HG03439 (cell line): ENCODE results near the gene APCDD1L.

Source experiments
- ATAC-seq: cut with Tn5 transposase; IDR thresholded peaks from one replicate; pipeline ENCODE4 v1.9.1; 2021; ENCODE audit warnings: mild to moderate bottlenecking, moderate library complexity; ENCODE audit not compliant: unreplicated experiment

The APCDD1L gene

DNA sequence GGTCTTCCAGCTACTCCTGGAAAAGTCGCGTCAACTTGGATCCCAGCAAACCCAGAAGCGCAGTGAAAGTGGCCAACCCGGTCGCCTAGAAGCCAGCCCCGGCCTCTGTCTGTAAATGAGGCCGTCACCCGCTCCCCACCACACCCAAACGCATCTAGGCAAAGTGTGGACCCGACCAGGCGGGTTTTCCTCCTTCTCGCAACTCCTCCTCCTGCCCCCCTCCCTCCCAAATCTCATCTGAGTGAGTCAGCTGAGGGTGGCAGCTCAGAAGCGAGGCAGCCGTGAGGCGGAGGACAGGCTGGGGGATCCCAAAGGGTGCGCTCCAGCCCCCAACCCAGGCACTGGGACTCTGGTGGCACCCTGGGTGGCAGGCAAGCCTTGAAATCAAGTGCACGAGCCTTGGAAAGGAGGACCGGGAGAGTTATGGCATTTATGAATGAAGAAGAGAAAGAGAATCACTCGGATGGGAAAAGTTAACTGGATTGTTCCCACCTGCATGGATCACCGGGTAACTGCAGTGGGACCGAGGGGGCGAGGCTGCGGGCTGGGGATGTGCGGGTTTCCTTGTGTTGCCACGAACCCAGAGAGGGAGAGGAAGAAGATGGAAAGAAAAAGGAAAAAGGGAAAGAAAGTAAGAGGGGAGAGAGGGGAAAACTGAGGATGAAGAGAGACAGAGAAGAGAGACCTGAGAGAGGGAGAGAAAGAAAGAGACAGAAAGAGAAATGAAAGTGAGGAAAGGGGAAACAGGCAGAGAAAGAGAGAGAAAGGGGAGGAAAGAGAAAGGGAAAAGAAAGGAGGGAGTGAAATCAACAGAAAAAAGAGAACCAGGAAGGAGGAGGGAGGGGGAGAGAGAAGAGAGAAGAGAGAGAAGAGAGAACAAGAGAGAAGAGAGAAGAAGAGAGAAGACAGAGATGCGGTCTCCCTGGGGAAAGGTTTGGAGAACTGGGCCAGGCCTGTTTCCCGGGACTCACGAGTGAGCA lies at the start of gene APCDD1L:
APCDD1L (minus strand) TSS at position 167 of the 980 bp plus-strand sequence. CDS start 692 bp downstream, outside the sequence.
- ATAC-seq, result no peak

DNA sequence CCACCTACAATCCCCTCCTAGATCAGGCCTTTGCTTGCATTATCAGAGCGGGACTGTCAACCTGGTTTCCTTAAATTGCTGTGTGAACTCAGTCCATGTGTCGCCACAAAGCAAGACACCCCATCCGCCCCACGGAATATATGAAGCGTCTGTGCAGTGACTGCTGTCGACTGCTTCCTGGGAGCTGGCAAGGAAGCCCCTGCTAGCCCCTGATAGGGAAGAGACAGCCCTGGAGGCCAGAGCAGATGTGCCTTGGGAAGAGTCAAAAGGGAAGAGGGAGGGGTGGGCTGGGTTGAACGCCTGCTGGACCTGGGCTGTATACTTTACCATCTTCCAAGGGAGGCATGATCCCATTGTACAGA lies 44.1 kb upstream of the APCDD1L start:
- ATAC-seq, result no peak

DNA sequence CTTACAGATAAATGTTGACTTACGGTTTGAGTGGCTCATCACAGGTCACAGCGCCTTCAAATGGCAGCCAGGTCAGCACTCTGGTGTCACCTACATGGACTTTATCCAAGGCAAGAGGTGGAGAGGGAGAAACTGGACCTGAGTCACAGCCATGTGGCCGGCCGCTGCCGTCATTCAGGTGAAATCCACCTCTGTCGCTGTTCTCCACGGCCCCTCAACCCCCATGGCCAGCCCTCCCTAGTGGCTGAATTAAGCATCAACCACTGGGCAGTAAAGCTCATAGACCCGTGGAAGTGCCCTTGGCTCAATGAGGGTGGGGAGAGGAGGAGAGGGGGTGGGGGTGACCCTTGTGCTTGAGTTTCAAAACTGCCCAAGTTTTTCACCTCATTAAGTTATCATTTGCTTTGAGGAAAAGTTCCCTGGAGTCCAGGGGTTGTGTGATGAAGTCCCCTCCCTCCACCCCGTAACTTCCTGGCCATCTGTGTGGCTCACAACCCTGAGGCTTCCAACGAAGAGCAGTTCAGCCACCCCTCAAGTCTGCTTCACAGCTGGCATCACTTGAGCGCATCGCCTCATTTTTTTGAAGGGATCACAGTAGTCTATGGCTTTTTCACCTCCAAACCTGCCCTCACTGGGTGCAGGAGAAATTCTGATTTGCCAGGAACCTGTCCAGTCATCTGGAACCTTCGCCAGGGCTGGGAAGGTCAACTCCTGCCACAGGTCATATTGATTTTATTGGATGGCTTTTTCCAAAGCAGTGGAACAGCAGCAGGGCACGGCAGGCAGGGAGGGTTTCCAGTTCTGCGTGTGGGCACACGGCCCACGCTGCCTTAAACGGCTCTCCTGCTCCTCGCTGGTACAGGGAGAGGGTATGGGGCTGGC lies 43.5 kb upstream of the APCDD1L start:
- ATAC-seq, result no peak

DNA sequence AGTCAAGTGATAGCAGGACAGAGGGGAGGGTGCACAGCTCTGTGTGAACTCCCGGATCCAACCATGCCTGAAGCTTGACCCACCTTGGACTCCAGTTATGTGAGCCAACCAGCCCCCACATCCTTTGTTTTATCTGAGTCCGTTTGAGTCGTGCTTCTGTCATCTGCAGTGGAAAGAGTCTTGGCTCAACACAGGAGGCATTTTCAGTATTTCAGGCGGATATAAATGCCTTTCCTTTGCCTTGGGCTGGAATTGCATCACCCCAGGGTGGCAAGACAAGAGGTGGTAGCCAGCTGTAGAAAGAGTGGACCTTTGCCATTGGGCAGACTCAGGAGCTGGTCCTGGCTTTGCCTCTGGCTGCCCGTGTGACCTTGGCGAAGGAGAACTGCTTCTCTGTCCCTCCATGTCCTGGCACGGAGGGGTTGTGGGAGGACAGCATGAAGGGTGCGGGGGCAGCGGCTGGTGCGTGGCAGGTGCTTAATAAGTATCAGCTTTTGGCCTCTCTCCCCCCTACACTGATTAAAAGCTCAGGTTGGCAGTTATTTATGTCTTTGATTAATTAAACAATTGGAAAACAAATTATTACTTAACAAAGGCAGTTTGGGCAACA lies 42.6 kb upstream of the APCDD1L start:
- no peak for ATAC-seq

DNA sequence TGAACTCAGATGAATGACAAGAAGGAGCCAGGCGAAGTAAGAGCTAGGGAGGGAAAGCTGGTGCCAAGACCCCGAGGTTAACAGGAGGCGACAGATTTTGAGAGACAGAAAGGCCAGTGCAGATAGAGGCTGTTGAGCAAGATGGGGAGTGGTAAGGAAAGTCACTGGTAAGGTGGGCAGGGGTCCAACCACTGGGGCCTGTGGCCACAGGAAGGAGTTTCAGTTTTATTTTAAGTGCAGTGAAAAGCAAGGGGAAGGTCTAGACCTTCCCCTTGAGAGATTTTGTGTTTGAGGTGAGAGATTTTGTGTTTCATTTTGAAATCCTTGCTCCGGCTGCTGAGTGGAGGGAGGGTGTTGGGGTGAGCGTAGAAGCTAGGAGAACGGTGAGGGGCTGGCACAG lies 41.8 kb upstream of the APCDD1L start:
- no peak for ATAC-seq

DNA sequence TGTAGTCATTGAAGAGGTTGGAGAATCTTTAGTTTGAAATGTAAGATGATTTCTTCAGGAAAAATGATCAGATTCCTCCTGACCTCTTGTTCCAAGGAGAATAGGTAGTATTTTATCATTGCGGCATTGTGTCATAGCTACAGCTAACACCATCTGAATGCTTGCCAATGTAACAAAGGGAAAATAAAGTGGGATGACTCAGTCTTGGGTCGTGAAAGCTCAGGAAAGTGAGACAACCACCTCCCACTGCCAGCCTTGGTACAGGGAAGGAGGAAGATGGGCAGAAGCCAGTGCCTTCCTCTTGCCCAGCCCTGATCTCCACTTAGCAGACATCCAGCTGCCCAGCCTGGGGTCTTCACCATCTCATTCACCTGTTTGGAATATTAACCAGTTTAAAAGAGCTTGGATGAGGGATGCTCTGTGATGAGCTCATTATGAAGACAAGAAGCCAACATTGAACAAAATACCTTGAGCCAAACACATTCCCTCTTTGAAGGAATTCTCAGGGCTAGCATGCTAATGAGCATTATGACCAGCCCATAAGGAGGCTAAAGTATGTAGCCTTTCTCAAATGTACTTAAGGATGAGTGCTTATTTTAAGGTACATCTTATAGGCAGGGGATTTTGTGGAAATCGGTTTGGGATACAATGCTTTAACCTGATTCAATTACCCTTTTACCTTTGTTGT lies 40.0 kb upstream of the APCDD1L start:
- no peak for ATAC-seq

DNA sequence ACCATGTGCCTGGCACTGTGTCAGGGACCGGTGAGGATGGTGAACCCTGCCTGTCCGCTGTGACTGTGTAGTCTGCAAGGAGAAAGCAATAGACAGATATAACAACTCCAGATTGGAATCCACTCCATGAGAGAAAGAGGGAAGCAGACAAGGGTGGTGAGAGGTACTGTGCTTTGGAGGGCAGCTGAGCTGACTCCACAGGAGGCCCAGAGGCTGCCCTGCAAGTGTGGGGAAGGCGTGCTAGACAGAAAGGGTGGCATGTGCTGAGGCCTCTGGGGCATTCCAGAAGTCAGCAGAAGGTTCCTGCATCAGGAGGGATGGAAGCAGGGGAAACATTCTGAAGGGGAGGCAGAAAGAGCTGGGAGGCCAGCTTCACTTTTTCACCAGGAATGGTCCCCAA lies 39.3 kb upstream of the APCDD1L start:
- no peak for ATAC-seq

DNA sequence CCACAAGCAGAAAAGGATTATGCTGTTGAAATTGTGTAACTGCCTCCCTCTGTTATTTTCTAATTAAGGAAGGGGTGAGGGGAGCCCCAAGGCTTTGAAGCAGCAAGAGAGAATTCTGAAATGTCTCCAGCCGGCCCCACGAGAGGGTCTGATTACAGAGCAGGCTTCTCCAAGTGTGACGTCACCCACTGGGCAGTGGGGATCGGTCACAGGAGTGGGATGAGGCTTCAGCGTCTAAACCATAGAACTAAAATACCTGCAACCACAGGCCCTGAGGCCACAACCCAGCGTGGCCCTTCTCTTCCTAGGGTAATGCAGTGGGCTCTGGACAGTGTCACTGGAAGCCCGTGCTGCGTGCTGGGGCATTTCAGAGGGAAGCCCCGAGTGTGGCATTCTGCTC lies 38.6 kb upstream of the APCDD1L start:
- ATAC-seq, result no peak

DNA sequence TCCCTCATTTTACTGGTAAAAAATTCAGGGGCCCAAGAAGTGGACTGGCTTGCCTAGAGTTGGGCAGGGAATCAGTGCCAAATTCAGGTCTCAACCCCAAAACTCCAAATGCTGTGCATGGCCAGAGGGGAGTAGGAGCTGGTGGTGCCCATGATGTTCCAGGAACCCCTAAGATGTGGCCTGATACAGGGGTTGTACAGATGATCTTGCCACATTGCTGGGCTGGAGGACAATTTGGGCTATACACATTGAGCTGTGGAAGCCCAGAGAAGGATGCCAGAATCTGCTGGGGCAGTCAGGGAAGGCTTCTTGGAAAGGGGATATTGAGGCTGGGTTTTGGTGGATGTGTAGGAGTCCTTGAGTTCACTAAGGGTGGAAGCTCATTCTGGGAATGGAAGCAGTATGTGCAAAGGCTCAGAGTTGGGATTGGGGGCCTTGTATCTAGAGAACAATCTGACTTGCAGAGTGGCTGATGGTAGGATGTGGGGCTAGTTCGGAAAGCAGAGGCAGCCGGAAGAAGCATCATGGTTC lies 38.0 kb upstream of the APCDD1L start:
- ATAC-seq, result no peak

DNA sequence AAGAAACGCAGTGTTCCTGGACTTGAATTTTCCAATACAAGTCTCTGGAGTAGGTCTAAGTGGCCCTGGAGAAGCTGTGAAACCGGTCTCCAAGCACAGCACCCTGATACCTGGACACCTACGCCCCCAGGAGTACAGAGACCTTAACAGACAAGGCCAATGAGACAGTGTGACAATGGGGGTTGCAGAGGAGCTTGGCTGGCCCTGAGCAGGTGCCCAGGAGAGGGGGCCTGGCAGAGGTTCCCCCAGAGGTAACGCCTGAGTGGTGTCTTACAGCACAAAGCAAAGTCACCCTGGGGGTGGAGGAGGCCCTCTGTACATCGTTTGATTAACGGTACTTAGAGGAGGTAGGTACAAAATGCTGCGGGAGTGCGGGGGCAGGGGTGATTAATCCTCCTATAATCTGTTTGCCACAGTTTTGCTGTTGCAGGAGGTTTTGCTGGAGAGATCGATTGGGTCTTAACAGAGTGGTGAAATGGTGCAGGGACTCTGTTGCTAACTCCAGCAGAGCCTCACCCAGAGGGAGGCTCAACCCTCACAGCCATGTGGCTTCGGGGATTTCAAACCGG lies 37.3 kb upstream of the APCDD1L start:
- ATAC-seq, result no peak

DNA sequence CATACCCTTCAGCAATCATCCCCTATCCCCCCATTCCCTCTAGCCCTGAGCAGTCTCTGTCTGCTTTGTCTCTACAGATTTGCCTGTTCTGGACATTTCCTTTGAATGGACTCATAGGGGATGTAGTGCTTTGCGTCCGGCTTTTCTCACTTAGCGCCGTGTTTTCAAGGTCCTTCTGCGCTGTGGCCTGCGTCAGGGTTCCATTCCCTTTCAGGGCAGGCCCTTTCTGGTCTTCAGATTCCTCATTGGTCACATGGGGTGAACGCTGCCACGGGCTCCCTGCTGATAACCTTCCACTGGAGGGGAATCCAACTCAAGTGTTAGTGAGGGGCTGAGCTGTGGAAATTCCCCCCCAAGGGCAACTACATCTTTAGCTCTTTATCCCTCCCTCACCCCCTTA lies 36.4 kb upstream of the APCDD1L start:
- no peak for ATAC-seq

DNA sequence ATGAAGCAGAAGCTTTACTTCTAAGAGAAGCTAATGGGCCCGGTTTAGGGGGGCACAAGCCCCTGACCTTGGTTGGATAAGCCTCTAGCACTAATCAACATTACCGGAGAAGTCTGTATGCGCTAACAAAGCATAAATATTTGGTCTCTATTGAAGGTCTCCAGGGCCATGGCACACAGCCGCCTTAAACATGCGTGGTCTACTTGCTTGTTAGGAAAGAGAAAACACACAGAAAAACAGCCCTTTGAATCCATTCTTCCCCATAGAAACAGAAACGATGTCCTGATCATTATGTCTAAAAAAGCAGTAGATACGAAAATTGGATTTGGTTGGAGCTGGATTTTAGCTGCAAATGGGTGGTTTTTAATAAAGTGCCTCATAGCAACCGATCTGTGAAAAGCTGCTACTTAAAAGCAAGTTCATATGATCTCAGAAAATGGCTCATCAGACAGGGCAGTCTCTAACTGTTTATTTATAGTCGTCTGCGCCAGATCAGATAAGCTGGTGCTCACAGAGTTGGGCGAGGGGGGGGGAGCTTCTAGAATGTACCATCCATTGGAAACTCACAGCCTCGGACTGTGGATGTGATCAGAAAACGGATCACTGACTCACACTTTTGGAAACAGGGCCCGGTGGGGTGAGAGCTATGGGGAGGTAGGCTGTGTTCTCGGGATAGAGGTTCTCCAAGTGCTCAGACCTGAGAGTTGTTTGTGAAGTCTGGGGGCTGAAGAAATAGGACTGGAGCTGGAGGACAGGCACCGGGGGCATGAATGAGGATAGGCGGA lies 35.3 kb upstream of the APCDD1L start:
- no peak for ATAC-seq

DNA sequence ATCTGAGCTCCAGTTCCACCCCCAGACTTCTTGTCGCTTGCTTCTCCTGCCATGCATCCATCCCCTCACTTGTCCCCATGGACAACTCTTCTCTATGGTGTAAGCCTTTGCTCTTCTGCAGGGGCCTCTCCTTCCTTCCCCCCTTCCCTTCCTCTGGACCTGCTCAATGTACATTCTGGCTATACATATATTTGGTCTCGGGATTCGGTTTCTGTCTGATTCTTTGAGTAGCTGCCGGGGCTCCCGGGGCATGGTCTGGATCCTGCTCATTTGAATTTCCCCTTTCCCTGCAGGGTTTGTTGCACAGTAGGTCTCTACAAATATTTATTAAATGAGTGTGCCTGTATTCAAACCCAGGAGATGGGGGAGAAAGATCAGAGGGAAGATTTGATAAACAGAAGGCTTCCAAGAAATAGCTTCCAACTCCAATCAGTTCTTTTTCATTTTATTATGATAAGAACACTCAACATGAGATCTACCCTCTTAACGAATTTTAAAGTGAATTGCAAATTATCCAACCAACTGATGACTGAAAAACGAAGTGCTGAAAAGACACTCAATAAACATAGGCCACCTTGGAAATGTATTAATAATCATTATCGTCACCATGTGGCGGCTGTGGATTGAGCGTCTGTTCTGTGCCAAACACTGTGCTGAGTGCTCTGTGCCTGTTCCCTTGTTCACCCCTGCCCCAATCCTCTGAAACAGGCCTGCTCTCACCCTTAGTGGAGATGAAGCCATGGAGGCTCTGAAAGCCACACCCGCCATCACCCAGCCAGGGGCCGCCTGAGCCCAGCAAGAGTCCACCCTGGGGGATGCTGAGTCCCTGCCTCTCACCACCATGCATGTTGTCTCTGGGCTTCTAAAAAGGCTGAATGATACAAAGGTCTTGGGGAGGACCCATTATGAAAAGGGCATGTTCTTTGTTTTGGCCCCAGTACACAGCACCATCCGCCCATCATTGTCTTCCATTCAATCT lies 34.3 kb upstream of the APCDD1L start:
- no peak for ATAC-seq

DNA sequence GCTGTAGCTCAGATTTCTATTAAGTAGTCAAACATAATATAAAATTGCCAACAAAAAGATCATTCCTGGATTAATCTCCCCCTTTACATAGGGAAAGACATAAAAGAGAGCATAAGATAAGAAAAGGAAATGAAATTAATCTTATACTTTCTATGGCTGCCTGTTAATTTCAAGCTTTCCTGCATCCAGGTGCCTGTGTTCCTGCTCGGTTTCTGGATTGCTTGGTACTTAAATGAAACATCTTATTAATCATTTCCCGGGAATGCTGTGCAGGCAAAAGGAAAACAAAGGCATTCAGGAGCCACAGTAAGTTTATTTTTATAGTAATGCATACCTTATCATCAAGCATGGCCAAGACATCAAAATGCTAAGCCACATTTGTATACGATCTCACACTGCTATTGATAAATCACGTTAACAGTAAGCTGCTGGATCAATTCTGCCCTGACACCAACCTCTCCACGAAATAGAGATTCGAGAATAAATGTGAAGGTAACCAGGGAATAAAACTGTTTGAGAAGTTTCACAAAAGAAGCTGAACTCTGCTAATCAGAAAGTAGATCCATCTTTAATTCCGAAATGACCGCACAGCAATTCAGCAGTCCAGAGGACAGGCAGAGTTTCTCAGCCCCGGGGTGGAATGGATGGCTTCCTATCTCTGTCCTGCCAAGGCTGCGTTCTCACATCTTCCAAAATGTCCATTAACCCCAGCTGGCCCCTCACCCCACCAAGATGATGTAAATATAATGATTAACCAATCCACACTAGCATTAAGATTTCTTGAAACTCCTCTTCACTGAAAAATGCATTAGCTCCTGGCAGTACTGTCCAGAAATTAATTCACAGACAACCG lies 32.6 kb upstream of the APCDD1L start:
- ATAC-seq, result no peak

DNA sequence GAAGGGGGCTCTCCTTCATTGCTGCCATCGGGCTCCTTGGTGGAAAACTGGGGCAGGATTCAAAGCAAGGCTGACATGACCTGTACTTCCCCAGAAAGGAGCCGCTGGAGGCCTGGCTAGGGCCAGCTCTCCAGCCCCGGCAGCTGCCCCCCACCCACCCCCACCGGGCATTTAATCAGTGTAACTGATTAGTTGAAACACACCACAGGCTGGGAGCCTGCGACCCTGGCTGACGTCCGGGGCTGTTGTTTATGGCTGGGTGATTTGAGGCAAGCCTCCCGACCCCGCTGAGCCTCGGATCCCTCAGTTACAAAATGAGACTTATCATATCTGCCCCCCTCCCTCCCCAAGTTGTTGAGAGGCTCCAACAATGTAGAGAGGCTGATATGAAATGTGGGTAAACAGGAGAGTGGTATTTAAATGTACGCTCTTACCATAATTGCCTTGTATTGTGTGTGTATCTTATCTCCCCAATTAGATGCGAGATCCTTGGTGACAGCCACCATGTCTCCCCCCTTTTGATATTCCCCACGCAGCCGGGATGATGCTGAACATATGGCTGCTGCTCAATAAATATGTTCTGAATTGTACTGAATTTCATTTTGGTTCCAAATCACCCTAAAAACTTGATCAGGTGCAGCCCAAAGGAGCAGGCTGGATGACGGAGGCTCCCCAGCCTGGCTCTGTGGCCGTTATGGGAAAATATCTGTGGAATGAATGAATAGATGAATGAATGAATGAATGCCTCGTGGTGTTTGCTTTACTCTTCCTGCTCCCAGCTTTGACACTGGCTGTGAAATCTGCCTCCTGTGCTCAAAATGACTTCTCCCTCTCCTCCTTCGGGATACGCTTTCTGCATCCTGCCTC lies 31.8 kb upstream of the APCDD1L start:
- ATAC-seq, result no peak

DNA sequence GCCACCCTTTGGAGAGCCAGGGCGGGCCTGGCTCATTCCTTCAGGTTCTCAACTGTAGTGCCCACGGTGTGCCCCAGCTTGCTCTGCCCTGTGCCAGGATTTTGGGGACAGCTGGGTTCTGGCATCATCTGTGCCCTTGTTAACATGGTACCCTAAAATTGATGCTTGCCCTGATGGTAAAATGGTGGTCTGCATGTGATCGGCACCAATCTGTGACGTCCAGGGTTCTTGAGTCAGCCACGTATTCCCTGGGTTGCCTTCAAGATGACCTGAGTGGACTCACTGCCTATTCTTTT lies 31.2 kb upstream of the APCDD1L start:
- ATAC-seq, result no peak
